Large intestine (tissue), 3 donors: ENCODE results near the gene SH3TC1. TPM values are rescaled to one million over a fixed set of nuclear protein-coding genes. Genes with fewer than 3 reads are reported as not detected.

ENCODE experiments used
- DNase-seq, 2 donors: peaks; one replicate each; pipeline versions ENCODE4 v3.0.0 to v3.0.0-alpha.2; 2013
- H3K27ac ChIP-seq: one replicate; pipeline ENCODE4 v1.5.1; 2013; ENCODE audit warnings: low read length
- H3K27me3 ChIP-seq: 2 replicates; pipeline ENCODE4 v1.6.1; 2013; ENCODE audit warnings: low read length; ENCODE audit not compliant: control insufficient read depth, insufficient read depth
- H3K36me3 ChIP-seq: 2 replicates; pipeline ENCODE4 v1.6.1; 2013; ENCODE audit warnings: low read length; ENCODE audit not compliant: control insufficient read depth, insufficient read depth
- H3K4me1 ChIP-seq: one replicate; pipeline ENCODE4 v1.6.1; 2013; ENCODE audit warnings: low read length; ENCODE audit not compliant: control insufficient read depth, insufficient read depth
- H3K4me3 ChIP-seq: one replicate; pipeline ENCODE4 v1.5.1; 2013; ENCODE audit warnings: low read length
- H3K9me3 ChIP-seq: one replicate; pipeline ENCODE4 v1.6.1; 2013; ENCODE audit warnings: mild to moderate bottlenecking, low read depth, low read length, moderate library complexity; ENCODE audit not compliant: control insufficient read depth
- WGBS: methylation state at CpG from one replicate; pipeline ENCODE4 v1.1.5; 2013; ENCODE audit warnings: low lambda C conversion rate; ENCODE audit not compliant: insufficient coverage; 5-methylcytosine and 5-hydroxymethylcytosine counted together
- polyA plus RNA-seq: library from polyadenylated mRNA; unstranded; fragments of 120-200 nt; gene quantifications from one replicate; pipeline ENCODE4 v1.2.1, GENCODE V29; 2013

SH3TC1 gene
- polyA plus RNA-seq, 1 donor: 21.1 TPM

GRCh38 chr4:8284391-8284790 is 85.3 kb downstream of the SH3TC1 start:
- WGBS: no CpG with 5 or more reads among the region's 11 CpGs
- H3K27ac ChIP-seq: no peak overlapping the region
- H3K4me3 ChIP-seq: no peak overlapping the region
- no peaks in the 10 kb centered on the region for H3K4me1 ChIP-seq
- no peaks in the 10 kb centered on the region for H3K36me3 ChIP-seq
- no peak for DNase-seq
- H3K9me3 ChIP-seq: no peaks in the 10 kb centered on the region
- H3K27me3 ChIP-seq: no peaks in the 10 kb centered on the region

DNA sequence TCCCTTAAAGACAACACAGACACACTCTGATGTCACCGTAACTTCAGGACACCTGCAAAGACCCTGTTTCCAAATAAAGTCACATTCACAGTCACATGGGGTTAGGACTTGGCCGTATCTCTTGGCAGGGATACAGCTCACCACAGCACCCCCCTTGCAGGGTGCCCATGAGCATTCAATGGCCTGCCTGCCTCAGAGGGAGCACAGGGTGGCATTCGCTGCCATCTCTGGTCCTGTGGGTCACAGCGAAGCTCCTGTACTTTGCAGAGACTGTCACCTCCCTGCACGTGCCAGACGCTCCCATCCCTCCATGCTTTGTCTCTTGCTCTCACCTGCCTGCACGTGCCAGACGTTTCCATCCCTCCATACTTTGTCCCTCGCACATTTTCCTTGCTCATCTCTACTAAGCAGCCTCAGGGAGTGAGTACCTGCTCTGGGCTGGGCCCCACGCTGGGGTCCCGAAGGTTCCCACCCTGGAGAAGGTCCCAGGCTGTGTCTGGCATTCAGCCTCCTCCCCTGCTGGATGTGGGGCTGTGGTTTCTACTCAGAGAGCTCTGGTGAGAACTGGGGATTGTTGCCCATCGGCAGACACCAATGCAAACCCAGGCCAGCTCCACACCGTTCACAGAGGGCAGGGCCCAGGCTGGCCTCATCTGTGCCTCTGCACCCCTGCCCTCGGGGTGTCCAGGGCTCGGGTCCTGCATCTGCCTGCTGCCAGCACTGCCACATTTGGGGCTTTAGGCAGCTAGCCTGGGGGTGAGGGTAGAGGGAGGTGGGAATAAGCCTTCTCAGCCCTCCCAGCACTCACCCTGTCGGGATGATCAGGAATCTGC is 86.3 kb downstream of the SH3TC1 start:
- Histone ChIP-seq H3K9me3 (no peaks in the 10 kb centered on the region), H3K4me1 (no peaks in the 10 kb centered on the region), H3K27me3 (no peaks in the 10 kb centered on the region), H3K27ac (no peak overlapping the region), H3K36me3 (no peaks in the 10 kb centered on the region), H3K4me3 (no peak overlapping the region)
- DNase-seq: no peak
- no CpG with 5 or more reads among the region's 16 CpGs for WGBS

- H3K4me1 ChIP-seq: no peaks in the 10 kb centered on the region
- no CpG with 5 or more reads among the region's 23 CpGs for WGBS
- H3K9me3 ChIP-seq: no peaks in the 10 kb centered on the region
- H3K36me3 ChIP-seq: no peaks in the 10 kb centered on the region
- H3K27ac ChIP-seq: no peak overlapping the region
- DNase-seq: no peak
- H3K27me3 ChIP-seq: no peaks in the 10 kb centered on the region
- H3K4me3 ChIP-seq: no peak overlapping the region
These were observed 87.1 kb downstream of the SH3TC1 start for GRCh38 chr4:8285976-8286718.

GRCh38 chr4:8286719-8287342 is 87.7 kb downstream of the SH3TC1 start:
- no CpG with 5 or more reads among the region's 15 CpGs for WGBS

GRCh38 chr4:8287343-8288280 is 88.5 kb downstream of the SH3TC1 start:
- 100% methylated on average over 1 of the region's 18 CpGs for WGBS
- DNase-seq: no peak
- no peaks in the 10 kb centered on the region for H3K36me3 ChIP-seq
- no peaks in the 10 kb centered on the region for H3K4me1 ChIP-seq
- no peaks in the 10 kb centered on the region for H3K9me3 ChIP-seq
- no peak overlapping the region for H3K27ac ChIP-seq
- no peaks in the 10 kb centered on the region for H3K27me3 ChIP-seq
- H3K4me3 ChIP-seq: no peak overlapping the region

More at GRCh38 chr4:8286719-8287342, 87.7 kb downstream of the SH3TC1 start:
- Histone ChIP-seq H3K27ac (no peak overlapping the region), H3K4me3 (no peak overlapping the region), H3K27me3 (no peaks in the 10 kb centered on the region), H3K36me3 (no peaks in the 10 kb centered on the region), H3K9me3 (no peaks in the 10 kb centered on the region), H3K4me1 (no peaks in the 10 kb centered on the region)
- no peak for DNase-seq

GRCh38 chr4:8289151-8289750 is 90.2 kb downstream of the SH3TC1 start:
- DNase-seq: no peak
- Histone ChIP-seq H3K9me3 (no peaks in the 10 kb centered on the region), H3K4me3 (no peak overlapping the region), H3K27ac (no peak overlapping the region), H3K4me1 (no peaks in the 10 kb centered on the region), H3K36me3 (no peaks in the 10 kb centered on the region), H3K27me3 (no peaks in the 10 kb centered on the region)
- no CpG with 5 or more reads among the region's 13 CpGs for WGBS

DNA sequence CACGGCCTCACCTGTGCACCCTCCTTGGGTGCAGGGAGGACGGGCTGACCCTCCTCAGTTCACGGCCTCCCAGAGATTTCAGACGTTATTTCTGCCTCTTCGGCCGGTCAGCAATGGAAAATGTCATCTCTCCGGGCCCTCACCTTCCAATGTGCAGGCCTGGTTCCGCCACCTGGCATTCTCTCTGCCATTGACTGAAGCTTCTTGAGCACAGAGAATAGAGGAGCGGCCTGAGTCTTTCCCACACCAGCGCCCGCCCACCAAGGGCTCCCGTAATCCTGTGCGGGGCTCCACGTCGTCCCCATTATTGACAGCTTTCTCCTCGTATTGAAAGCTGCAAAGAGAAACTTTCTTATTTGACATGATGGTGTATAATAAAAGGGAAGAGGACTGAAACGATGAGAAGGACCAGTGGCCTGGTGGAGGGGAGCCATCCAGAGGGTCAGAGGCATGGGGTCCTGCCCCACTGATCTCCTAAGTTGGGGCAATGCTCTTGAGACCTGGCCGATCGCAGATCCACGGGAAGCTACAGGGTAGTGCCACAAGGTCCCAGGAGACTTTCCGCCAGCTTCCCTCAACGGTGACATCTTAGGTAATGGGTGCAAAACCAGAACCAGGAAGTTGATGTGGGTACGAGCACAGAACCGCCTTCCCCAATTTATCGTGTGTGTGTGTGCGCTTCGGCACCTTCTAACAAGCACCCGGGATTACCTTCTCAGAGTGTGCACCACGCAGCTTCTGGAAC is 91.0 kb downstream of the SH3TC1 start:
- no peak overlapping the region for H3K4me3 ChIP-seq
- H3K27ac ChIP-seq: no peak overlapping the region
- WGBS: no CpG with 5 or more reads among the region's 29 CpGs
- no peaks in the 10 kb centered on the region for H3K36me3 ChIP-seq
- no peaks in the 10 kb centered on the region for H3K27me3 ChIP-seq
- no peaks in the 10 kb centered on the region for H3K4me1 ChIP-seq
- no peak for DNase-seq
- H3K9me3 ChIP-seq: no peaks in the 10 kb centered on the region

DNA sequence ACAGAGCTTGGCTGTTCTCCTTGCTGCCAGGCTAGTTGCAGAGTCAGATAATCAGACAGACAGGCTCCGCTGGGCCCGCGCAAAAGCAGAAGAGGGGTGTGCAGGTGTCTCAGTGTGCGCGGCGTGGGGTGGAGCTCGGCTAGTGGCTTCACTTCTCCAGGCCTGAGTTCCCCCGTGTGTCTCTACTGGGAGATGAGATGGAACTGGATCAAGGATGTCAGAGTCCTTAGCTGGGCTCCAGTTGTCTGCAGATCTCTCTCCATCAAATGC is 91.5 kb downstream of the SH3TC1 start:
- no peak overlapping the region for H3K4me3 ChIP-seq
- no peaks in the 10 kb centered on the region for H3K9me3 ChIP-seq
- H3K4me1 ChIP-seq: no peaks in the 10 kb centered on the region
- no peaks in the 10 kb centered on the region for H3K27me3 ChIP-seq
- no peak for DNase-seq
- no peaks in the 10 kb centered on the region for H3K36me3 ChIP-seq
- no CpG with 5 or more reads among the region's 8 CpGs for WGBS
- no peak overlapping the region for H3K27ac ChIP-seq
